Fibroblast of pulmonary artery (primary cell): ENCODE results near the gene DNPEP.

Experiments
- DNase-seq: peaks from one replicate; pipeline ENCODE4 v3.0.0-alpha.2; 2010; ENCODE audit warnings: low read depth
- H3K4me3 ChIP-seq: replicated peaks from 2 replicates; pipeline ENCODE4 v1.5.1; 2011; ENCODE audit warnings: low read depth, mild to moderate bottlenecking, control low read depth, low read length, moderate library complexity
- TF ChIP-seq, protein P1 (sequence below): IDR thresholded peaks from 2 replicates; pipeline ENCODE4 v1.5.1; 2011; ENCODE audit warnings: mild to moderate bottlenecking, control low read depth, low read length, inconsistent platforms; ENCODE audit errors: missing control alignments

Gene DNPEP

DNA sequence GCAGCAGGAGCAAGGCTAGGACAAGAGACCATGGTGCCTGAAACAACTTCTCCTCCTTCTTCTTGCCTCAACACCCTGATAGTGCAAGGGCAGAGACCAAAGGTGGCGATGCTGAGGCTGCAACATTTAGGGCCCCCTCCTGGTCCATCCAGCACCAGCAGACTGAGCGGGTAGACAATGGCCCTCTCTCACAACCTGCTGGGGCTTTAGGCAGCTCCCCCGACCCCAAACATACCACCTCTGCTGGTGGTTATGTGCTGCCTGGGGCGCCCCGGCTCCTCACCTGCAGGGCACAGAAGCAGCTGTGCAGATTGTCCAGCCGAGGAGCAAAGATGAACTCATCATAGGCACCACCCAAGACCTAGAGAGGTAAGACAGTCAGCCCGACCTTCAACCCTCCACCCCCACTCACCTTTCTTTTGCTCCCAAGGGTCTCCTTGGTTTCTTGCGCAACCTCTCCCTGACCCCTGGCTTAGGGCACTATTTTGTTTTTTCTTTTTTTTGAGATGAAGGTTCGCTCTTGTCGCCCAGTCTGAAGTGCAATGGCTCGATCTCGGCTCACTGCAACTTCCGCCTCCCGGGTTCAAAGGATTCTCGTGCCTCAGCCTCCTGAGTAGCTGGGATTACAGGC lies 3.5 kb downstream of the DNPEP start:
- DNase-seq, result no peak
- TF ChIP-seq, protein P1, sequence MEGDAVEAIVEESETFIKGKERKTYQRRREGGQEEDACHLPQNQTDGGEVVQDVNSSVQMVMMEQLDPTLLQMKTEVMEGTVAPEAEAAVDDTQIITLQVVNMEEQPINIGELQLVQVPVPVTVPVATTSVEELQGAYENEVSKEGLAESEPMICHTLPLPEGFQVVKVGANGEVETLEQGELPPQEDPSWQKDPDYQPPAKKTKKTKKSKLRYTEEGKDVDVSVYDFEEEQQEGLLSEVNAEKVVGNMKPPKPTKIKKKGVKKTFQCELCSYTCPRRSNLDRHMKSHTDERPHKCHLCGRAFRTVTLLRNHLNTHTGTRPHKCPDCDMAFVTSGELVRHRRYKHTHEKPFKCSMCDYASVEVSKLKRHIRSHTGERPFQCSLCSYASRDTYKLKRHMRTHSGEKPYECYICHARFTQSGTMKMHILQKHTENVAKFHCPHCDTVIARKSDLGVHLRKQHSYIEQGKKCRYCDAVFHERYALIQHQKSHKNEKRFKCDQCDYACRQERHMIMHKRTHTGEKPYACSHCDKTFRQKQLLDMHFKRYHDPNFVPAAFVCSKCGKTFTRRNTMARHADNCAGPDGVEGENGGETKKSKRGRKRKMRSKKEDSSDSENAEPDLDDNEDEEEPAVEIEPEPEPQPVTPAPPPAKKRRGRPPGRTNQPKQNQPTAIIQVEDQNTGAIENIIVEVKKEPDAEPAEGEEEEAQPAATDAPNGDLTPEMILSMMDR, result no peak
- H3K4me3 ChIP-seq, result no peak overlapping the region

DNA sequence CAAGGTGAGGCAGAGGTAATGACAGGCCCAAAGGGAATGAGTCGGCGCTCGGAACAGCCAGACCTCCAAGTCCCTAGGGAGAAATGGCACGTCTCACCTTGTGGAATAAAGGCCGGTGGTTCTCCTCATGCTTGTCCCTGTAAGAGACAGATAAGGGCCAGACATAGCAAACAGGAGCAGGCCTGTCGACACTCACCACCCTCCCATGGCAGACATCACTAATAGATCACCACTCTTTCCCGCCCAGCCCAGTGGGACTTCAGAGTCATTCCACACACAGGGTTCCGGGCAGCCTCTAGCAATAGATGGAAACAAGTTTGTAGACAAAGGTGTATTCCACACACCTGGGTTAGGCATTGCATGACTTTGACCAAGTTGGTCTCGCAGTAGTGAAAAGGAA lies 6.3 kb downstream of the DNPEP start:
- TF ChIP-seq, protein P1, result no peak
- DNase-seq, result no peak
- no peak overlapping the region for H3K4me3 ChIP-seq

DNA sequence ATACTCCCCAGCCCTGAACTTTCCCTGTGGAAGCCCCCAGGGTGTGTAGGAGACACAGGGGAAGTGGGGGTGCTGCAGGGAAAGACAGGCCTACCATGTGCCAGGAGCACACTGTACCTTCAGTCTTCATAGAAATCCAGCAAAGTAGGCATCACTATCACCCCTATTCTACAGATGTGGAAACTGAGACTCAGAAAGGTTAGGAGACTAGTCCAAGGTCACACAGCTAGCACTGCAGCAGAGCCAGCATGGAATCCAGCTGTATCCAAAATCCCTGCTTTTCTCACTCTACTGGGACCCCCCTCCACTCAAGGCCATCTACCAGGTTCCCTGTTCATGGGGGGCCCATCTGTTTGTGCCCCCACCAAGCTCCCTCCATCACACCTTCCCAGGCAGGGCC lies 6.8 kb downstream of the DNPEP start:
- no peak for DNase-seq
- no peak overlapping the region for H3K4me3 ChIP-seq
- TF ChIP-seq, protein P1, result no peak

DNA sequence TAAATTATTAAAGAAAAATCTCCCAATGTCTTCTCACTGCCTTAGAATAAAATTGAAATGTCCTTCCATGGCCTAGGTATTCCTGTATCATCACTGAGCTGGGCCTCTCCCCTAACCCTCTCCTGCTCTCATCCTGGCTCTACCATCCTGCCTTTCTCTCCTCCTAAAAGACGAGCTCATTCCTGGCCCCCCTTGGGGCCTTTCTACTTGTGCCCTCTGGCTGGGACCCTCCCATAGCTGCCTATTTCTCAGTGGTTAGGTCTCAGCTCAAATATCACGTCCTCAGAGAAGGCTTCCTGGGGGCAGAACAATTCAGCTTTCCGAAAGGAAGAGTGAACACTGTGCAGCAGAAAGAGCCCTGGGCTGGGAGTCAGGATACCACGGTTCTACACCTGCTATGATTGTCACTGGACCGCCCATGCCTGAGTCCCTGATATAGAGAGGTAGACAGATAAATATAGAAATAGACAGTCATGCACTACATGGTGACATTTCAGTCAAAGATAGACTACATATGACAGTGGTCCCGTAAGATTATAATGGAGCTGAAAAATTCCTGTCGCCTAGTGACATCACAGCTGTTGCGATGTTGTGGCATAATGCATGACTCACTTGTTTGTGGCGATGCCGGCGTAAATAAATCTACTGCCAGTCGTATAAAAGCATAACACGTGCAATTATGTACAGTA lies 9.4 kb downstream of the DNPEP start:
- TF ChIP-seq, protein P1, result no peak
- DNase-seq, result no peak
- no peak overlapping the region for H3K4me3 ChIP-seq

DNA sequence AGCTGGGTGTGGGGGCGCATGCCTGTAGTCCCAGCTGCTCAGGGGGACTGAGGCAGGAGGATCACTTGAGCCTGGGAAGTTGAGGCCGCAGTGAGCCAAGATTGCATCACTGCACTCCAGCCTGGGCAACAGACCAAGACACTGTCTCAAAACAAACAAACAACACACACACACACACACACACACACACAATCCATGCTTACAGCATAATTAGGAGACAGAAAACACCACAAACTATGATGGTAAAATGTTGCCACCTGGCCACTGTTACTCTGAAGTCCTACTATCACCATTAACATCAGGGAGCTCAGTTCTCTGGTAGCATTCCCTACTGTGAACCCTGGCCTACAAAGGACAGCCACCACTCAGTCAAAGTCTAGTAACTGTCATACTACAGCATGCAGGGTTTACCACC lies 18.3 kb downstream of the DNPEP start:
- no peak overlapping the region for H3K4me3 ChIP-seq
- TF ChIP-seq, protein P1, result no peak
- peak; percentile 84 for DNase-seq

GRCh38 chr2:219368690-219369191 lies 19.0 kb downstream of the DNPEP start:
- TF ChIP-seq, protein P1, result no peak
- peak overlapping the region; percentile 36 for H3K4me3 ChIP-seq
- DNase-seq, result peak; percentile 89
